Activated naive CD4-positive, alpha-beta T cell treated with anti-CD3 and anti-CD28 coated beads, Interleukin-2, amount 50 U/mL, for 72 hours (primary cell): ENCODE data around the gene PDK4. TPM values are rescaled to one million over a fixed set of nuclear protein-coding genes. Genes with fewer than 3 reads are reported as not detected.

Experiments used
- ATAC-seq, 2 donors: fragments of 150-1000 bp; cut with Tn5 transposase; 2 replicates each; pipeline ENCODE4 v1.10.0; 2021; ENCODE audit warnings: mild to moderate bottlenecking in 2 of 2, moderate library complexity in 2 of 2
- DNase-seq, 2 donors: peaks; one replicate each; pipeline ENCODE4 v3.0.0; 2021 to 2022; ENCODE audit warnings: low spot score in 2 of 2
- H3K27ac Mint-ChIP-seq, 2 donors: one replicate each; pipeline ENCODE4 v1.8.0; 2022; ENCODE audit warnings: mild to moderate bottlenecking in 2 of 2, mixed read lengths in 2 of 2
- H3K36me3 Mint-ChIP-seq, 2 donors: one replicate each; pipeline ENCODE4 v1.8.0; 2022; ENCODE audit warnings: mixed read lengths in 2 of 2
- H3K9me3 Mint-ChIP-seq, 2 donors: one replicate each; pipeline ENCODE4 v1.8.0; 2022; ENCODE audit warnings: mixed read lengths in 2 of 2
- total RNA-seq, 2 donors: library from RNA; stranded (reverse); gene quantifications; one replicate each; pipeline ENCODE4 v1.2.3, GENCODE V29; 2022

Gene PDK4
- total RNA-seq, 2 donors from 2014 or later, result not detected

- Mint-ChIP-seq H3K27ac (no peak overlapping the region), H3K36me3 (no peaks in the 10 kb centered on the region), H3K9me3 (no peaks in the 10 kb centered on the region)
- ATAC-seq (peak in 1 of 2 donors; percentile 46), DNase-seq (no peak)
Observed at GRCh38 chr7:95549818-95550529, 46.3 kb downstream of the PDK4 start.

GRCh38 chr7:95547361-95548348 is 48.7 kb downstream of the PDK4 start:
- ATAC-seq (no peak), DNase-seq (no peak)

GRCh38 chr7:95546647-95547046 is 49.7 kb downstream of the PDK4 start:
- Mint-ChIP-seq H3K36me3 (peaks cover 0 to under 1% of the 10 kb centered on the region in 2 donors), H3K9me3 (peaks cover 0 to 2% of the 10 kb centered on the region in 2 donors), H3K27ac (no peak overlapping the region)
- ATAC-seq, result no peak
- DNase-seq, result no peak

More at GRCh38 chr7:95547361-95548348, 48.7 kb downstream of the PDK4 start:
- no peaks in the 10 kb centered on the region for H3K9me3 Mint-ChIP-seq
- H3K36me3 Mint-ChIP-seq, result no peaks in the 10 kb centered on the region
- H3K27ac Mint-ChIP-seq, result no peak overlapping the region

DNA sequence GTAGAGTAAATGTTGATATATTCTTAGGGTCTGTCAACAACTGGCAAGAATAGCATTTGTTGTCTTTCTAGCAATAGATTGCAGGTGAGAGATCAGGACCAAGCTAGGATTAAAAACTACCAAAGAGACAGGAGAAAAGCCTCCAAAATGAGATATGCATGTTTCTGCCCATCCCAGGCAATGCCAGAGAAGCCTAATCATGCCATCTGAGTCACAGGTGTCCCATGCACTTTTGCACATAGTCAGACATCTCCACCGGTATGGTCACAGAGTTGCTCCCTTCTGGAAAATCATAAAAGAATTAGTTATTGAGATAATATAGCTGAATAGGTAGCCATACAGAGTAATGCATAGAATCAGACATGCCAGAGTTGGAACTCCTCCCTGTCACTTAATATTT is 50.6 kb downstream of the PDK4 start:
- ATAC-seq (no peak), DNase-seq (no peak)
- peaks cover 0 to 4% of the 10 kb centered on the region in 2 donors for H3K36me3 Mint-ChIP-seq
- H3K9me3 Mint-ChIP-seq, result peaks cover 0 to 6% of the 10 kb centered on the region in 2 donors
- H3K27ac Mint-ChIP-seq, result no peak overlapping the region

- Mint-ChIP-seq H3K9me3 (peaks cover 0 to 6% of the 10 kb centered on the region in 2 donors), H3K36me3 (peaks cover 0 to 4% of the 10 kb centered on the region in 2 donors), H3K27ac (no peak overlapping the region)
- ATAC-seq, result no peak
- DNase-seq, result no peak
Observed at GRCh38 chr7:95545007-95545615, 51.2 kb downstream of the PDK4 start.

GRCh38 chr7:95544171-95544570 is 52.1 kb downstream of the PDK4 start:
- DNase-seq (no peak), ATAC-seq (no peak)
- H3K9me3 Mint-ChIP-seq, result peaks cover 0 to 6% of the 10 kb centered on the region in 2 donors
- no peak overlapping the region for H3K27ac Mint-ChIP-seq
- H3K36me3 Mint-ChIP-seq, result peaks cover 0 to 4% of the 10 kb centered on the region in 2 donors

GRCh38 chr7:95543312-95543711 is 53.0 kb downstream of the PDK4 start:
- Mint-ChIP-seq H3K9me3 (peaks cover 0 to 6% of the 10 kb centered on the region in 2 donors), H3K36me3 (peaks cover 0 to 4% of the 10 kb centered on the region in 2 donors), H3K27ac (no peak overlapping the region)
- ATAC-seq, result no peak
- no peak for DNase-seq

GRCh38 chr7:95540366-95540765 is 56.0 kb downstream of the PDK4 start:
- ATAC-seq, result no peak
- DNase-seq, result no peak
- Mint-ChIP-seq H3K36me3 (peaks cover 0 to 4% of the 10 kb centered on the region in 2 donors), H3K27ac (no peak overlapping the region), H3K9me3 (peaks cover 0 to 6% of the 10 kb centered on the region in 2 donors)

- Mint-ChIP-seq H3K27ac (no peak overlapping the region), H3K9me3 (peaks cover 4 to 6% of the 10 kb centered on the region in 2 donors), H3K36me3 (peaks cover 0 to 4% of the 10 kb centered on the region in 2 donors)
- no peak for ATAC-seq
- DNase-seq, result no peak
Observed at GRCh38 chr7:95539426-95539825, 56.9 kb downstream of the PDK4 start.

GRCh38 chr7:95537468-95537867 is 58.8 kb downstream of the PDK4 start:
- DNase-seq, result no peak

DNA sequence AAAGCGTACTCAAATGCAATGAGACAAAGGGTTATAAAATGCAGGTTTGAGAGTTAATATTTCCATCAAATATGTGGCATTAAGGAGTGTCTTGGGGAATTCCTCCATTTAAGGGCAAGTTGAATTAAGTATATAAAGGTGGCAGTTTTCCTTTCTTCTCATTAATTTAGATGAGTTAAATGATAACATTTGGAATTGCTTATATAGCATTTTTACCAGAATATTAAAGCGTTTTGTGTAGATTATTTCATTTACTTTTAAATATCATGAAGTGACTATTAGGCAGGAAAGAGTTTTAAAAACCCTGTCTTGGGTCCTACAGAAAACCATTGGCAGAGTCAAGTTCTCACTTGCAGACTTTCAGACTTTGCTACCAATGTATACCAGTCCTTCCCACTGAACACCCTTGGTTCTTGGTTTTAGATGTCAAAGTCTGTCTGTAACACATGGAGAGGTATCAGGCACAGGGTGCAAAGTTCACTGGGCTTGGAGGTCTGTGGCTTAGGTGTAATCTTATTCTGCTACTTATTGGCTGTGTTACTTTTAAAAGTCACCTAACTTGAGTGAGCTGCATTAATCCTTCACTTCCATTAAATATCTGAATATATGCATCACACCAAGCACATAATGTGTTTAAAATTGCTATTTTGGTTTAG is 59.5 kb downstream of the PDK4 start:
- no peak overlapping the region for H3K27ac Mint-ChIP-seq
- DNase-seq, result no peak
- no peak for ATAC-seq
- peaks cover 0 to 4% of the 10 kb centered on the region in 2 donors for H3K36me3 Mint-ChIP-seq
- H3K9me3 Mint-ChIP-seq, result peaks cover 4 to 5% of the 10 kb centered on the region in 2 donors

More at GRCh38 chr7:95537468-95537867, 58.8 kb downstream of the PDK4 start:
- peaks cover 4 to 6% of the 10 kb centered on the region in 2 donors for H3K9me3 Mint-ChIP-seq
- peaks cover 0 to 4% of the 10 kb centered on the region in 2 donors for H3K36me3 Mint-ChIP-seq
- H3K27ac Mint-ChIP-seq, result no peak overlapping the region
- ATAC-seq, result no peak

GRCh38 chr7:95535662-95536061 is 60.7 kb downstream of the PDK4 start:
- peaks cover 0 to 4% of the 10 kb centered on the region in 2 donors for H3K9me3 Mint-ChIP-seq
- H3K36me3 Mint-ChIP-seq, result no peaks in the 10 kb centered on the region
- no peak for ATAC-seq
- DNase-seq, result no peak
- H3K27ac Mint-ChIP-seq, result no peak overlapping the region

DNA sequence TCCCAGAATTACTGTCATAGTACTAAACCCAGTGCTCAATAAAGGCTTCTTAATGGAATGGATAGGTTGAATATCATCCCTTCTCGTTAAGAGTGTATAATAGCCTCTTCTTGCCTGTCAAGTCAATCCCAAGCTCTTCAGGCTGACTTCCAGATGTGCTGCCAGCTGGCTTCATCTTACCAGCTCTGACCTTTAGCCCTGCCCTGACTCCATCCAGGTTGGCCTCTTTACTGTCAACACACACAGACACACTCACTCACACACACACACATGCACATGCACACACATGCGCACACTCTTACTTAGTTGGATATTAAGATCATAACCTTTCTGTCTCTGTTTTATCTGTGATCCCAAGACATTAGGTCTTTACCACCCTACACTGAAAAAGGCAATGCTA is 61.5 kb downstream of the PDK4 start:
- ATAC-seq (no peak), DNase-seq (no peak)
- peaks cover 0 to 4% of the 10 kb centered on the region in 2 donors for H3K9me3 Mint-ChIP-seq
- no peak overlapping the region for H3K27ac Mint-ChIP-seq
- no peaks in the 10 kb centered on the region for H3K36me3 Mint-ChIP-seq
